Bladder microvascular endothelial cell (primary cell): Measurements from ENCODE around the gene MRPL20. TPM values are rescaled to one million over a fixed set of nuclear protein-coding genes. Genes with fewer than 3 reads are reported as not detected.

Source experiments
- total RNA-seq: library from RNA; depleted of rRNA; stranded (reverse); fragments of >200 nt; gene quantifications from 2 replicates; pipeline ENCODE4 v1.2.3, GENCODE V29; 2014

Gene MRPL20
- 62.6 and 82.6 TPM in 2 replicates for total RNA-seq

GRCh38 chr1:1406821-1407635 lies at the start of gene MRPL20:
Gene MRPL20 (minus strand): TSS chr1:1407293. CDS start chr1:1407217, 76 bp downstream.

GRCh38 chr1:1449099-1449739 lies 42.1 kb upstream of the MRPL20 start, which contains the start of gene ATAD3C:
Gene ATAD3C (plus strand): TSS chr1:1449689. CDS start chr1:1450684, 995 bp downstream.

DNA sequence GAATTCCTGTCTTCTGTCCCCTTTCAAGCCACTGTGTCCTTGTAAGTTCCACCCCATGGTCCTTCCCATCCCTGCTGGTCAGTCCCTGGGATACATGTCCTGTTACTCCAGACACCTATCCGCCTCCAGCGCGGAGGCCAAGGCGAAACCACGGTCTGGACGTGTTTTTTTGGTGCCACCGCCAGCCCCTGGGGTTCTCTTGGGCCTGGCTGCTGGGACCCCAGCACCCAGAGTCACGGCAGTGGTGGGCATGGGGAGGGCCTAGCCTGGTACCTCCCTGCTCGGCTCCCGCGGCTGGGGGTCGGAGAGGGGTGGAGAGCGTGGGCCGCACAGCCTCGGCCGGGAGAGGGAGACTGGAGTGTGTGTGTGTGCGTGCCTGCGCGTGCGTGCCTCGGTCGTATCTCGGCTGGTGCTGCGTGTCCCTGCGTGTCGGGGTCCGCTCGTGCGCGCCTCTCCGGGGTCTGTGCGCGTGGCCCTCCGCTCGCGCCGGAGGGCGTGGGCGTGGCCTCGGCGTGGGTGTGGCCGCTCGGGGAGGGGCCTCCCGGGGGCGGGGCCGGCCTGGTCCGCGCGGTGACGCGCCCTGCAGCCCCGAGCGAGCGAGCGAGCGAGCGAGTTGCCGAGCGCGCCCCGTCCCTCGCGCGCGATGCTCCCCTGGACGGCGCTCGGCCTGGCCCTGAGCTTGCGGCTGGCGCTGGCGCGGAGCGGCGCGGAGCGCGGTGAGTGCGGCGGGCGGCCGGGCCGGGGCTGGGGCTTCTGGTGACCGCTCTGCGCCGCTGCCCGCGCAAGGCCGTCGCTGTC lies 28.2 kb upstream of the MRPL20 start, which contains the start of gene VWA1:
VWA1 (plus strand) TSS at position 585 of the 798 bp plus-strand sequence; CDS start at position 644, 59 bp downstream.

DNA sequence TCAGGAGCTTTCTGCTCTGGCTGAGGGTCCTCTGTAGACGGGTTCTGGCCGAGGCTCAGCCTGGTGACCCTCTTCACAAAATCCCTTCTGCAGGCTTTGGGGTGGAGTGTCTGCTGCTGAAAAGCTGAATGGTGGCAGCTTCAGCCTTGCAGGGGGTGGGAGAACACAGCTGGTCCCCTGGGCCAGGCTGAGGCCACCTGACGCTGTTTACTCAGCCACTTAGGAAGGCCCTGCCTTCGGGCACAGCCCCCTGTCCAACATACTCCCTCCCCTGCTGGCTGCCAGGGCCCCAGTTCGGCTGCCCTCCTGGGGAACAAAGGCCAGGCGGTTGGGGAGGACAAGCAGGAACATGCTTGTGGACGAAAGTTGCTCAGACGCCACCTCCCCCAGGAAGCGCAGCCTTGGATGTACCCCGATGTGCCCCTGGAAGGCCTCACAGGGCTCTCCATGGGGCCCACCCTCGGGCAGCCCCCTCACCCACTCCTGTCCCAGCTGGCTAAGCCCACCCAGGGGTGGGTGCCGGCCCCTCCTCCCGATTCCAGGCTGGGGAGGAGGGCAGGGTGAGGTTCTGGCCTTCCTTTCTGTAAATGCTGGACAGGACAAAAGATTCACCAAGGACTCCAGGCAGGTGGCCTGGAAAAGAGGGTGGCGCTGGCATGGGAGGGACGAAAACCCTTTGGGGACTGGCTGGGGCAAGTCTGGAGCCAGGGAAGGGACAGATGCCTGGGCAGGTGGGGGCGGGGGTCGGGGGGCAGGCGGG lies 14.2 kb upstream of the MRPL20 start, which contains the start of gene ANKRD65:
ANKRD65 (minus strand) TSS at position 130 of the 760 bp plus-strand sequence. CDS start 271 bp downstream, outside the sequence.

DNA sequence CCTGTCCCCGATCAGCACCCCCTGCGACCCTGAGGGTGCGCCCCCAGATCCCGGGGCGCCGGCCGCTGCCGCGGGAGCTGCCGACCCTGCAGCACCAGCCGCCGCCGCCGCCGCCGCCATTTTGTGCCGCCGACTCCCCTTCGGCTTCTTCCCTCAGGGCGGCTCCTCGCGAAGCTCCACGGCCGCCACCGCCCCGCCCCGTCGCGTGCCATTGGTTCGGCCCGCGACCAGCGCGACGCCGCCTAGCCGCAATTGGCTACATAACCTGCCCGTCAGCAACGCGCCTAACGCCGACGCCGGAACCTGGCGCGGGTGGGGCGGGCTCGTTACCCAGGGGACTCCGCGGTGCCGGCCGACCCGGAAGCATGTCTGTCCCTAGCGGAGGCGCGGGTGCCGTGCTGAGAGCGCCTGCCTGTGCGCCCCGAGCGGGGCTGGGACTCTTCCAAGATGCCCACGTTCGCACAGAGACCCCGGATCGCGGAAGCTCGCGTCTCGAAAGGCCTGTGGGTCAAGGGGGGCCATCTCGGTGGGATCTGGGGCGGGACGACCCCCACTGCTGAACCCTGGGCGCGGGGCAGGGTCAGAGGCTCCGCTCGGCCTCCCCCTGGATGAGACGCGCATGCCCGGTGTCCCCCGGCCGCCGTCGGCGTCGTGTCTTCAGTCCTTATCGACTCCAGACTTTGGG lies 7.8 kb downstream of the MRPL20 start, which contains the start of gene CCNL2:
CCNL2 (minus strand) TSS at position 149 of the 685 bp plus-strand sequence; CDS start at position 120, 29 bp downstream.

GRCh38 chr1:1374929-1375662 lies 32.0 kb downstream of the MRPL20 start, which contains the start of gene AURKAIP1:
Gene AURKAIP1 (minus strand): TSS chr1:1375207. CDS start chr1:1374756, 451 bp downstream.

GRCh38 chr1:1358433-1359271 lies 48.4 kb downstream of the MRPL20 start, which contains the start of gene MXRA8:
Gene MXRA8 (minus strand): TSS chr1:1358555. CDS start chr1:1358504, 51 bp downstream.

Other genes with a start within 250 kb of the MRPL20 start
- gene TTLL10, start 233.4 kb downstream of the MRPL20 start, total RNA-seq = not detected in 2 replicates
- gene TNFRSF18, start 200.7 kb downstream of the MRPL20 start, total RNA-seq = 1.0 TPM in 1 of 2 replicates, not detected in the other
- 2.1 and 7.7 TPM in 2 replicates for gene TNFRSF4, start 193.1 kb downstream of the MRPL20 start, total RNA-seq
- gene SDF4, start 175.3 kb downstream of the MRPL20 start, total RNA-seq = 89.2 and 155 TPM in 2 replicates
- gene B3GALT6, start 175.1 kb downstream of the MRPL20 start, total RNA-seq = 16.5 and 25.5 TPM in 2 replicates
- 0.32 and 0.57 TPM in 2 replicates for gene C1QTNF12, start 160.6 kb downstream of the MRPL20 start, total RNA-seq
- 35.9 and 53.0 TPM in 2 replicates for gene UBE2J2, start 133.4 kb downstream of the MRPL20 start, total RNA-seq
- under 0.01 and 0.63 TPM in 2 replicates for gene SCNN1D, start 126.9 kb downstream of the MRPL20 start, total RNA-seq
- 15.5 and 45.4 TPM in 2 replicates for gene ACAP3, start 99.4 kb downstream of the MRPL20 start, total RNA-seq
- gene PUSL1, start 98.7 kb downstream of the MRPL20 start, total RNA-seq = 9.1 and 10.5 TPM in 2 replicates
- gene INTS11, start 82.6 kb downstream of the MRPL20 start, total RNA-seq = 54.6 and 91.5 TPM in 2 replicates
- 15.1 and 16.4 TPM in 2 replicates for gene CPTP, start 82.5 kb downstream of the MRPL20 start, total RNA-seq
- 0.31 and 0.32 TPM in 2 replicates for gene TAS1R3, start 76.0 kb downstream of the MRPL20 start, total RNA-seq
- 36.1 and 52.0 TPM in 2 replicates for gene DVL1, start 57.9 kb downstream of the MRPL20 start, total RNA-seq
- gene MXRA8, start 48.7 kb downstream of the MRPL20 start, total RNA-seq = 0.38 and 0.97 TPM in 2 replicates
- 70.4 and 101 TPM in 2 replicates for gene AURKAIP1, start 32.1 kb downstream of the MRPL20 start, total RNA-seq
- 54.7 and 196 TPM in 2 replicates for gene CCNL2, start 8.0 kb downstream of the MRPL20 start, total RNA-seq
- 0.25 and 0.32 TPM in 2 replicates for gene ANKRD65, start 14.0 kb upstream of the MRPL20 start, total RNA-seq
- gene VWA1, start 28.4 kb upstream of the MRPL20 start, total RNA-seq = 19.4 and 34.7 TPM in 2 replicates
- gene ATAD3C, start 42.4 kb upstream of the MRPL20 start, total RNA-seq = 1.4 TPM in 1 of 2 replicates, not detected in the other
- 17.9 and 21.2 TPM in 2 replicates for gene ATAD3B, start 64.5 kb upstream of the MRPL20 start, total RNA-seq
- gene ATAD3A, start 104.9 kb upstream of the MRPL20 start, total RNA-seq = 28.0 and 37.1 TPM in 2 replicates
- gene TMEM240, start 133.3 kb upstream of the MRPL20 start, total RNA-seq = 2.1 and 2.4 TPM in 2 replicates
- 45.8 and 64.1 TPM in 2 replicates for gene SSU72, start 167.6 kb upstream of the MRPL20 start, total RNA-seq
- gene FNDC10, start 192.8 kb upstream of the MRPL20 start, total RNA-seq = 0.16 and 0.94 TPM in 2 replicates
- 31.1 and 68.6 TPM in 2 replicates for gene MIB2, start 208.2 kb upstream of the MRPL20 start, total RNA-seq
- 0.16 and 0.19 TPM in 2 replicates for gene MMP23B, start 224.9 kb upstream of the MRPL20 start, total RNA-seq